NOMO-1 treated with dmso at 0.1 percent for 144 hours (cell line): Measurements from ENCODE around the gene BAZ1A.
"Not testable (repeated sequence)": the region's sequence is repeated elsewhere in the genome, so short reads cannot be mapped to it uniquely, and the experiment has no call there.

Experiments used
- DNase-seq: peaks from one replicate; lab custom pipeline; 2025; ENCODE audit not compliant: unreplicated experiment; lab: John Stamatoyannopoulos, UW

The BAZ1A gene

DNA sequence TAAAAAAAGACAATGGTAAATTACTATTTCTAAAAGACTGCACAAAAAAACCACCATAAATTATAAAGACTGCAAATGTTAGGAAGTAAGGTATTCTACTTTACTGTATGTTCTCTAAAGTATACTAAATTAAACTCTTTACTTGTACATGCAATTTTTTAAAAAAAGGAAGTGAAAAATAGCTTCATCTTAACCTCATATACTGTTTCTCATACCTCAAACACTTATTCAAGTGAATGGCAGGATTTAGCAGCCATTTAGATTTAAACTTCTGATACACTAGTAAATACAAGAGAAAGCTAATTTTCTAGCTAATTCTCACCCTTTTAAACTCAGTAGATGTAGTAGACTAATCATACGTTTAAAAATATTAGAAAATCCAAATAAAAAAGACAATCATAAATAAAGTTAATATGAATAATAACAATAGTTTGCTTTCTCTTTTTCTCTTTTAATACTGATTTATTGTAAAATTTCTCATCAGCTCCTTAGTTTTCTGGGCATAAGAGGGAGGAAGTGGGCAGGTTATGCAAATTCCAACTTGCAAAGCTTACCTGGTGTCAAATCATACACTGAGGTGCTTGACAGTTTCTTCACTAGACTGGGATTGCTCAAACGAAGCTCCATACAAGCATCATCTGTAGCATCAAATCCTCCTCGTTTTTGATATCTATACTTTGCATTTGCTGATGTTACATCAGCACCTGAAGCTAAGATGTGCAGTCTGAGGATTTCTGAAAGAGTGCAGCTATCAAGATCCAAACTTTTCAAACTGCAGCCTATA is 89.7 kb downstream of the BAZ1A start:
- DNase-seq, result no peak

GRCh38 chr14:34782031-34782430 is 93.1 kb downstream of the BAZ1A start:
- no peak for DNase-seq

- DNase-seq, result no peak
These were observed 93.9 kb downstream of the BAZ1A start for GRCh38 chr14:34781242-34781641.

DNA sequence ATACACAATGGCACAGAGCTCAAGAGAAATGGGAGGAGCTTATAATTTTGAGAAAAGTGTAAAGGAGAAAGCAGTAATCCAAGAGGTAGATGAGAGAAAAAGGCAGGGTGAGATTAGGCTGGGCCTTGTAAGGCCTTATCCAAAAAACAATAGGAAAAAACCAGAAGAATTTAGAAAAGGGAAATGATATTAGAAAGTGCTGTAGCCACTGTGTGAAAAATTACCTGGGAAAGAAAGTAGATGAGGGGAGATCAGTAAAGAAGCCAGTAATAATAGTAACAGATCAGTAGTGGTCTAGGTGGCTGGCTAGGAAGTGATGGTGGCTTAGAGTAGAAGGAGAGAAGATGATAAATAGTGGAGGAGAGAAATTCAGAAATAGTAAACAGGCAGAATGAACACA is 94.5 kb downstream of the BAZ1A start:
- no peak for DNase-seq

- DNase-seq, result no peak
These were observed 96.4 kb downstream of the BAZ1A start for GRCh38 chr14:34778744-34779143.

- DNase-seq, result no peak
These were observed 98.5 kb downstream of the BAZ1A start for GRCh38 chr14:34776611-34777010.

DNA sequence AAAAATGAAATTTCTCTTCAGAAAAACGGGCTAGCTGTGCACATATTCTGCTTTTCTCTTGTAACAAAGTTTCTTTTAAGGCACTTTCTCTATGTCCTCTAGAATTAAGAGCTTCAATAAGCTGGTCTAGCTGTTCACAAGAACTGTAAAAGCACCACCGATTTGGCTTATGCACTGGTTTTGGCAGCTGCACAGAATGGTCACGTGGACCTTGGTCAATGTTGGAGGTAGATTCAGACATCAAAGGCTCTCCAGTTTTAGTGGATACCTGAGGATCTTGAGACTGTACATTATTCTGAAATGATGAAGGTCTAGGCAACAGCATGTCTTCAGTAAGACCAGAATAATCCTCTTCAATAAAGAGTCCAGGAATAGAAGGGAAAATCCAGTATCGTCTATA is 99.2 kb downstream of the BAZ1A start:
- DNase-seq, result no peak

DNA sequence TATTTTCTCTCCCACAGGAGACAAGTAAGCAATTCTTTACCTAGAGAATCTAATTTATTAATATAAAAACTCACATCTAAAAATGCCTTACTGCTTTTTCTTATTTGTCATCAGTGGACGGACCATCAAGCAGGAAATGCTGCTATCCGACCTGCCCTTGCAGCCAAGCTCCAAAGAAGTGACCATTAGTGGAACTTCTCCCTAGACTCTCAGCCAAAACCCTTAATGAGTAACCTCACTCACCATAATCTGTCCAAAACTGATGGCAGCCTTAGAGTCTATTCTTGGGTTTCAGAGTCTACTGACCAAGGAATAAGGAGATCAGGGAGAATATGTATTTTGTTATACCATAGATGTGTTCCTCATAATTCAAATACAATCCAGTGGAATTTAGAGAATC is 99.8 kb downstream of the BAZ1A start:
- DNase-seq, result no peak

DNA sequence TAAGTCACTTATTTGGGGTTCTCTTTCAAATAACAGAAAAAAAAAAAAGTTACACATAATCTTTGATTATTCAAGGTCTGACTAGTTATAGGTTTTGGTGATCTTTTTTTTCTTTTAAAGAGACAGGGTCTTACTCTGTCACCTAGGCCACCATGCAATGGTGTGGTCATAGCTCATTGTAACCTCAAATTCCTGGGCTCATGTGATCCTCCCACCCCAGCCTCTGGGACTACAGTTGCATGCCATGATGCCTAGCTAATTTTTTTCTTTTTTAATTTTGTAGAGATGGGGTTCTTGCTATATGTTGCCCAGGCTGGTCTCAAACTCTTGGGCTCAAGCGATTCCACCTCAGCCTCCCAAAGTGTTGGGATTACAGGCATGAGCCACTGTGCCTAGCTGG is 104.3 kb downstream of the BAZ1A start:
- DNase-seq, result no peak

DNA sequence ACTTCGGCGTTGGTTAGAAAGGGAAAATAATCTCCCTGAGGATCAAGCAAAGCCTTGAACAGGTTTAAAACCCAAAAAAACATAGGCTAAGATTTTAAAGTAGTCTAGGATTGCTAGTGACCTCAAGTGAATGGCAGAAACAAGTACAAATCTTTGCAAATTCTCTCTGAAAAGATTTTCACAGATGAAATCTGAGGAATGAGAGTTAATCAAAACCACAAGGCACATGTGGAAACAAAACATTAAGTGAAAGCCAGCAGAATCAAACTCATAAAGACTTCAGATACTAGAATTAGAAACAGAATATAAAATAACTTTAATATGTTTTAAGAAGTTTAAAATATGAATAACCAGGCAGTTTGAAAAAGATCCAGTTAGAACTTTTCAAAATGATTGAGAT is 108.6 kb downstream of the BAZ1A start:
- DNase-seq, result no peak

- no peak for DNase-seq
These were observed 109.1 kb downstream of the BAZ1A start for GRCh38 chr14:34766060-34766459.

GRCh38 chr14:34755215-34755614 is 119.9 kb downstream of the BAZ1A start:
- no peak for DNase-seq

- DNase-seq, result no peak
These were observed 120.5 kb downstream of the BAZ1A start for GRCh38 chr14:34754687-34755086.

DNA sequence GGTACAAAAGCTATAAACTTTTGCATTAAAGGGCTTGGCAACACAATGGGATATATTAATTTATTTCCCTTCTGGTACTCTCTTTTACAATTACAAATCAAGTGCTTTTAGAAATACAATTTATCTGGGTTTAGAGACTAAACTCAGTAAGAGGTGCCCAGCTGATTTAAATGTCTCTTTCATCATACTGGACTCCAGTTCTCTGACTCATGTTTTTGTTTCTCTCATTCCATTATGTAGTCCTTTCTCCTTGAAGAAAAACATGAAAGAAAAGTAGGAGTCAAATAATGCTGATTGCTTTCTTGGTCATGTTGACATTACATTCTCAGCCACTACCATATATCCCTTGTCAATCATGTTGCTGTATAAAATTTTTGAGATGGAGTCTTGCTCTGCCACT is 124.5 kb downstream of the BAZ1A start:
- DNase-seq, result no peak

DNA sequence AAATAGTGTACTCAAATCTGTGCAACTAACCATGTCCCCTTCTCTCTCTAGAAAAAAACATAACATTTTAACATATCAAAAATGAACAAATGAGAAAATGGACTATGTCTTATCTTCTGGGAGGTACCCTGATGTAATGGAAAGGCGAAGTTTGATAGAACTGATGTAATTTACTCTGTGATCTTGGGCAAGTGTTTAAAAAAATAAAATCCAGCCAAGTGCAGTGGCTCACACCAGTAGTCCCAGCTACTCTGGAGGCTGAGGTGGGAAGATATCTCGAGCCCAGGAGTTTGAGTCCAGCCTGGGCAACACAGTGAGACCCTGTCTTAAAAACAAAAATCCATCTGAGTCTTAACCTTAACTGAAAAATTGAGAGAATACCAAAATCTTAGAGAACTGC is 124.9 kb downstream of the BAZ1A start:
- no peak for DNase-seq

DNA sequence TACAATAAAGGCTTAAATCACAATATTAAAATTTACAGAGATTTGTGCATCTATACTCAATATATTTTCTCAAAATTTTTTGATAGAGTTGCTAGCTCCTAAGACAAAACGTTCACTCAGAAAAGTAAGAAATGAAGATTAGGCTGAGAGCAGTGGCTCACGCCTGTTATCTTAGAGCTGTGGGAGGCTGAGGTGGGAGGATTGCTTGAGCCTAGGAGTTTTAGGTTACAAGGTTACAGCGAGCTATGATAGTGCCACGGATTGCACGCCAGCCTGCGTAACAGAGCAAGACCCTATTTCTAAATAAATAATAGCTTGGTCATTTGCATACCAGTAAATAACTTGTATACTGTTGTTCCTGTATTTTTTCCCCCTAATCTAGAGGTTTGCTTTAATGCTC is 125.8 kb downstream of the BAZ1A start:
- DNase-seq, result no peak

DNA sequence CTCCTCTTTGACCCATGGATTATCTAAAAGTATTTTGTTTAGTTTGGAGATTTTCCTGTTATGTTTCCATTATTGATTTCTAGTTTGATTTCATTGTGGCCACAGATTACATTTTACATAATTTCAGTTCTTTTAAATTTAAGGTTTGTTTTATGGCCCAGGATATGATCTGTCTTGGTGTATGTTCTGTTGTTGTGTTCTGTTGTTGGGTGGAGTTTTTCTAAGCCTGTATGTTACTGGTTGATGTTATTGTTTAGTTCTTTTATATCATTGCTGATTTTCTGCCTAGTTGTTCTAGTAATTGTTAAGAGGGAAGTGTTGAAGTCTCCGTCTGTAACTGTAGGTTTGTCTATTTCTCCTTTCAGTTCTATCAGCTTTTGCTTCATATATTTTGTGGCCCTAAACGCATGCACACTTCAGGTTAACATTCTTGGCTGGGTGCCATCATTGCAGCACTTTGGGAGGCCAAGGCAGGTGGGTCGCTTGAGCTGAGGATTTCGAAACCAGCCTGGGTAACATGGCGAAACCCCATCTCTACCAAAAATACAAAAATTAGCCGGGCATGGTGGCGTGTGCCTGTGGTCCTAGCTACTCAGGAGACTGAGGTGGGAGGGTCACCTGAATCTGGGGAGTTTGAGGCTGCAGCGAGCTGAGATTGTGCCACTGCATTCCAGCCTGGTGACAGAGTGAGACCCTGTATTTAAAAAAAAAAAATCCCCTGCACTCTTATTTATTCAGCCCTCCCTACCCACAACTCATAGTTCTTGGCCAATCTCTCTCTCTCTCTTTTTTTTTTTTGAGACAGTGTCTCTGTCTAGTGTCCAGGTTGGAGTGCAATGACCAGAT is 132.7 kb downstream of the BAZ1A start:
- no peak for DNase-seq

DNA sequence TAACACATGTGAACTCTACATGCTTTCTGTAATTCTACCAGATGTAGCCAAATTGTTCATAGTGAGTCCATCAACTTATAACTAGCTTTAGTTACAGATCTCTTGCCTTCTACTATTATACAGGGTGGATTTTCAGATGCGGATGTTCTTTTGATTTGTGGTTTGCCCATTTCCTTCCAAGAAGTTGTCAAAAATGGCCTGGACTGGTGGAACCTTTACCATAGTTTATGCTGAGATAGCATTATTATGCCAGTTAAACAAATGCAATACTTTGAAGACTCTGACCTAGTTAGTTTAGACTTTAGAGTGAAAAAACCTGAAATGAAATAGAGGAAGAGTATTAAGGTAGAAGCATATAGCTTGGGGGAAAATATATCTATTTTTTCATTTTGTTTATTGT is 133.3 kb downstream of the BAZ1A start:
- no peak for DNase-seq

- not testable (repeated sequence) for DNase-seq
These were observed 135.0 kb downstream of the BAZ1A start for GRCh38 chr14:34740139-34740538.

DNA sequence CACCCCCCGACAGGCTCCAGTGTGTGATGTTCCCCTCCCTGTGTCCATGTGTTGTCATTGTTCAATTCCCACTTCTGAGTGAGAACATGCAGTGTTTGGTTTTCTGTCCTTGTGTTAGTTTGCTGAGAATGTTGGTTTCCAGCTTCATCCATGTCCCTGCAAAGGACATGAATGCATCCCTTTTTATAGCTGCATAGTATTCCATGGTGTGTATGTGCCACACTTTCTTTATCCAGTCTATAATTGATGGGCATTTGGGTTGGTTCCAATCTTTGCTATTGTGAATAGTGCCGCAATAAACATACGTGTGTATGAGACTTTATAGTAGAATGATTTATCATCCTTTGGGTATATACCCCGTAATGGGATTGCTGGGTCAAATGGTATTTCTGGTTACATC is 138.1 kb downstream of the BAZ1A start:
- DNase-seq, result not testable (repeated sequence)

DNA sequence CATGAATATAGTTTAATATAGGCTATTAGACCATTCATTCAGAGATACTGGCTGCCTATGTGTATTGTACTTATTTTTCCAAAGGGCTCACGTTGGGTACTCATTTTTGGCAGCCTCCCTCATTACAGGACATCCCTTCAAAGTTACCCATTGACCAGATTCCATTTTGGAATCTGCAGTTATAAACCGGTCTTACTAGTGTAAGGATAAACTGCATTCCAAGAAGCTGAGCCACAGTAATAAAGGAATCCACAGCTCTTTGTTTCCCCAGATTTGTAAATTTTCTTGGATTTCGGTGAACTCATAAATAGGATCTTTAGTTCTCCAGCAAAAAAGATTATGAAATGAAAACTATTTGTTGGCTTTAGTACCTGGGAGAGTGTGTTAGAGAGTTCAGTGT is 141.9 kb downstream of the BAZ1A start:
- DNase-seq, result no peak

- DNase-seq, result no peak
These were observed 142.4 kb downstream of the BAZ1A start for GRCh38 chr14:34732802-34733201.
